SIG-M5 (cell line): ENCODE data around the gene TM9SF2.

Experiments used
- DNase-seq: peaks from one replicate; lab custom pipeline; 2025; lab: John Stamatoyannopoulos, UW

TM9SF2 gene

GRCh38 chr13:99577934-99578917, 77.0 kb downstream of the TM9SF2 start:
- no peak for DNase-seq

- DNase-seq: no peak
Measured at GRCh38 chr13:99580500-99581268, 79.4 kb downstream of the TM9SF2 start.

- DNase-seq: no peak
Measured at GRCh38 chr13:99582511-99582910, 81.2 kb downstream of the TM9SF2 start.

- DNase-seq: no peak
Measured at GRCh38 chr13:99585609-99586008, 84.3 kb downstream of the TM9SF2 start.

- DNase-seq: no peak
Measured at GRCh38 chr13:99587021-99587420, 85.7 kb downstream of the TM9SF2 start.

GRCh38 chr13:99587893-99588606, 86.8 kb downstream of the TM9SF2 start:
- DNase-seq: no peak

- DNase-seq: no peak
Measured at GRCh38 chr13:99589575-99589974, 88.3 kb downstream of the TM9SF2 start.

- no peak for DNase-seq
Measured at GRCh38 chr13:99590519-99591011, 89.3 kb downstream of the TM9SF2 start.

GRCh38 chr13:99596180-99596579, 94.9 kb downstream of the TM9SF2 start:
- no peak for DNase-seq

- no peak for DNase-seq
Measured at GRCh38 chr13:99600318-99600717, 99.0 kb downstream of the TM9SF2 start.

- DNase-seq: no peak
Measured at GRCh38 chr13:99601535-99601934, 100.3 kb downstream of the TM9SF2 start.

GRCh38 chr13:99604636-99605035, 103.4 kb downstream of the TM9SF2 start:
- DNase-seq: no peak

- DNase-seq: no peak
Measured at GRCh38 chr13:99605420-99606323, 104.4 kb downstream of the TM9SF2 start.

- no peak for DNase-seq
Measured at GRCh38 chr13:99606324-99607066, 105.2 kb downstream of the TM9SF2 start, which contains the start of gene CLYBL. TSS of gene CLYBL (plus strand) at chr13:99606690.

GRCh38 chr13:99608345-99608744, 107.1 kb downstream of the TM9SF2 start:
- DNase-seq: no peak

GRCh38 chr13:99610702-99611289, 109.5 kb downstream of the TM9SF2 start:
- DNase-seq: no peak
